Astrocyte of the hippocampus (primary cell): Measurements from ENCODE around the gene COL23A1.

Experiments used
- DNase-seq: peaks from one replicate; pipeline ENCODE4 v3.0.0; 2011; ENCODE audit warnings: low read depth, low spot score

Gene COL23A1

DNA sequence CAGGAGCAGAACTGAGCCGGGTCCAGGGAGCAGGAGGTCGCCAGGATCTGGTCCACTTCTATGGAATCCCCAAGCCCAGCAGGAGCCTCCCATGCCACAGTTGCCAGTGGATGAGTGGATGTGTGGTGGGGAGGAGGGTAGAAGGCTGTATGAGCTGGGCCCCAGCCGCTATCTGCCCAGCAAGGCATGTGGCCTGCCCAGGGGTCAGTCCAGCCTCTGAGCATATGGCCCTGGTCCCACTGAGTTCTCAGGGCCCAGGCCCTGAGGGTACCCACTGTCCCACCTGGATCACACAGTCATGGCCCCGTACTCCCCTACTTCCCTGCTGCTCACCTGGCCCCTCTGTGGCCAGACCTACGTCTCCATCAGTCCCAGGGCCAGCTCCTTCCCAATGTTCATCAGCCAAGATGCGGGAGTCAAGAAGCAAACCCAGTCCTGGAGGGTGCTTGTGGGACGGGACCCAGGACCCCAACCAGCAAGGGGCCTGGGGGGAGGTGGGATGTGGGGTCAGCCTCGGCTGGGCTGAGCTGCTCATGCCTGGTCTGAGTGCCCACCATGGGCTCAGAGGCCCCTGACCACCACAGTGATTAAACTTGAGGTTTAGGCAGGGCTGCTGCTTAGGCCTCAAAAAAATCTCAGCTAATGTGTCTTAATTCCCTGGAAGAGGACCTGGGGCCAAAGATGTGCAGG, 152.7 kb downstream of the COL23A1 start:
- DNase-seq: no peak

DNA sequence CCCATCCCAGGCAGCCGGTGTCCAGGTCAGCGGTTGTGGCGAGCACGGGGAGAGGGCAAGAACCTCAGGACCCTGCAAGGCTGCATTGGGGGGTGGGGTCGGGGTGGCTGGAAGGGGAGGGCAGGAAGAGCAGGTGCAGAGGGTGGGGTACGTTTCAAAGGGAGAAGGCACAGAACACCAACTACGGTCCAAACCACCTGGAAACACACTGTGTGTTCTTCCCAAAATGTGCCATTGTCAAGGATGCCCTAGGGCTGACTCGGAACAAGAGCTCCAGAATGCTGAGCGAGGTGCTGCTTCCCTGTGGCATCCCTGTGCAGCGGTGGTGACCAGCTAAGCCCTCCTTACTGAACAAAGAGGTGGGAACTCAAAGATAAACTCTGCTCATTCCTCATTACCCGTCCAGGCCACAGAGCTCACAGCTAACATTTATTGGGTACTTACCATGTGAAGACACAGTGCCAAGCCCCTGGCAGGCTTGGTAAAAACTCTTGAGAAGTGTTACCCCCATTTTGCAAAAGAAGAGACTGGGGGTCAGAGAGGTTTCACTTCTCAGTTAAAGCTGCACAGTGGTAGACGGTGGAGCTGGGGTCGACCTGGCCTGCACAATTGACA, 153.8 kb downstream of the COL23A1 start:
- no peak for DNase-seq

DNA sequence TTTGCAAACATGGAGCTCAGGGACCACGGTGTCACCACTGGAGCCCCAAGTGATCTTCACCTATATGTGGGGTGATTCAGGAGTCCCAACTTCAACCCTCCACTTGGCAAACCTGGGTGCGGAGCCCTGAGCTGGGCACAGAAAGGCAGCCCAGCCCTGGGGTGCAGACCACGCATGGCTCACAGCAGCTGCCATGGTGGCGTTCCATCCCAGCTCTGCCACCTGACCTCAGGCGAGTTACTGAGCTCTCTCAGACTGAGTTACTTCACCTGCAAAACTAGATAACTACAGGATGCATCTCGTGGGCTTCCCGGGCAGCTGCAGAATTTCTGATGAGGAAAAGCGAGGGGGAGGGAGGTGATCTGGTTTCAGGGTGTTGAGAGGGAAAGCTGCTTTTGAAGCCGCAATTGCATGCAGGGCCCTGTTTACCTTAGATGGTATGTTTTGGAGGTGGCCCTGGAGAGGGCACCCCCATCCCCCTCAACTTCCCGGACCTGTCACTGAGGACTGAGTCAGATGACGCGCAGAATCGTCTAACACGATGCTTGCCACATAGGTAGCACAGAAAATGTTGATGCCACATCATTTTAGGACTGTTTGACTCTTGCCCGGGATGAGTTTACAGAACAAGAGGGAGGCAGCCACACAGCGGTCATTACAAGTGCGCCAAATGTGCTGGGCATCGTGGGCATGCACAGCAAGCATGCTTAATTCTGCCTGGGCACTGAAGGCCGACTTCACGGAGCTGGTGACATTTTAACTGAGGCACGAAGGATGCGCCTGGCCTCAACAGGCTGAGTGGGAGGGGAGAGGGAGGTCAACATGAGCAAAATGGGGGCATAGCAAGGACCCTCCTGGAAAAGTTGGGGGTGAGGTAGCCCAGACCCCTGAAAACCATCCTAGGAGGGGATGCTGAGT, 154.6 kb downstream of the COL23A1 start:
- DNase-seq: no peak

DNA sequence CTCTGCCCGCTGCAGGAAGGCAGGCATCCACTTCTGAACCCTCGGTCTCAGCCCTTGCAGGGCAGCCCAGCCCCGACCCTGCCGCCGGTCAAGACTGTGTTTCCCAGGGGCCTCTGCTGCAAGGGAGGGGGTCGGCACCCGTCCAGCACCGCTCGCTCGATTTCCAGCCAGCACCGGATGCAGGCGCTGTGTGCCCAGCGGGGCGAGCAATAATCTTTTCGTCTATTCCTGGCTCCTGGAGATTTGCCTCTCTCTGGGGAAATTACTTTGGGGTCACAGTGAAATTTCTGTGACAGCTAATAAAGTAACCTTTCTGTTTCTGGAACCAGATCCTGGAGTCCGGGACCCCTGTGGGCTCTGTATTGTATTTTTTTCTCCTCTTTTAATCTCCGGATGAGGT, 155.3 kb downstream of the COL23A1 start:
- peak; percentile 56 for DNase-seq

DNA sequence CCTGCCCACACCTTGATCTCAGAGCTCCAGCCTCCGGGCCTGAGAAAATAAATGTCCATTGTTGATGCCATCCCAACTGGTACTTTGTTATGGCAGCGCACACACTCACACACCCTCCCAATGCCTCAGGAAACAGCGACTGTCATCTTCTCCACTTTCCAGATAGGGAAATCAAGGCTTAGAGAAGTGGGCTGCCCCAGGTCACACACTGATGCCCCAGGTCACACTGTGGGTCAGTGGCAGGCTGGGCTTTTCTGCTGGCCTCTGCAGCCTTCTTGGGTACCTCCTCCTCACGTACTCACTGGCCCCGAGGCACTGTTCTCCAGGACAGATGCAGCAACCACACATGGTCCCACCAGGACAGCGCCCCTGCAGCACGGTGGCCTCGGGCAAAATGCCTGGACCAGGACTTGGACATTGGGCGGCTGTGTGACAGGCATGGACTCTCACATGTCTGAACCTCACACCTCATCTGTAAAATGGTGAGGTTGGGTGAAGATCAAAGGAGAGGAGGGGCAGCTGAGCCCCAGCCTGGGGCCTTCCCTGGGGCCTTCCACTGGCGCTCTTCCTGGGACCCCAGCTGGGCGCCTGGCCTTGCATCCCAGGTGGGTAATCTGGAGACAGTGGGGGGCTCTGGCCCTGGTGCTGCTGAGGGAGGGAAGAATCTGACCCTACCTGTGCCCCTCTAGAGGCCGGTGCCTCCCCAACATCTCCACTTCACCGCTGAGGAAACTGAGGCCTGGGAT, 156.0 kb downstream of the COL23A1 start:
- DNase-seq: no peak

DNA sequence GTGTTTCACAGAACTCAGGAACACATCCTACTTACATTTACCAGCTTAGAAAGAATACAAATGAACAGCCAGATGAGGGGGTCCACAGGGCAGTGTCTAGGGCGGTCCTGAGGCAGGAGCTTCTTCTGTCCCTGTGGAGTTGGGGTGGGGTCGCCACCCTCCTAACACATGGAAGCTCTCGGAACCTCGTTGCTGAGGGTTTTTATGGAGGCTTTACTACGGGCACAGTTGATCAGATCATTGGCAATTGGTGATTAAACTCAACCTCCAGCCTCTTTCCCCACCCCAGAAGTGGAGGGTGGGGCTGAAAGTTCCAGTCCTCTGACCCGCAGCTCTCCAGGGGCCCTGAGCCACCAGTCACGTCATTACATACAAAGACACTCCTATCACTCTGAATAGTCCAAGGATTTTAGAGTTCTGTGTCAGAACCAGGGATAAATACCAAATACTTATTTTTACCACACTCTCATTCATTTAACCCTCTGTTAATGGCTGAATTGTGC, 156.9 kb downstream of the COL23A1 start:
- no peak for DNase-seq

DNA sequence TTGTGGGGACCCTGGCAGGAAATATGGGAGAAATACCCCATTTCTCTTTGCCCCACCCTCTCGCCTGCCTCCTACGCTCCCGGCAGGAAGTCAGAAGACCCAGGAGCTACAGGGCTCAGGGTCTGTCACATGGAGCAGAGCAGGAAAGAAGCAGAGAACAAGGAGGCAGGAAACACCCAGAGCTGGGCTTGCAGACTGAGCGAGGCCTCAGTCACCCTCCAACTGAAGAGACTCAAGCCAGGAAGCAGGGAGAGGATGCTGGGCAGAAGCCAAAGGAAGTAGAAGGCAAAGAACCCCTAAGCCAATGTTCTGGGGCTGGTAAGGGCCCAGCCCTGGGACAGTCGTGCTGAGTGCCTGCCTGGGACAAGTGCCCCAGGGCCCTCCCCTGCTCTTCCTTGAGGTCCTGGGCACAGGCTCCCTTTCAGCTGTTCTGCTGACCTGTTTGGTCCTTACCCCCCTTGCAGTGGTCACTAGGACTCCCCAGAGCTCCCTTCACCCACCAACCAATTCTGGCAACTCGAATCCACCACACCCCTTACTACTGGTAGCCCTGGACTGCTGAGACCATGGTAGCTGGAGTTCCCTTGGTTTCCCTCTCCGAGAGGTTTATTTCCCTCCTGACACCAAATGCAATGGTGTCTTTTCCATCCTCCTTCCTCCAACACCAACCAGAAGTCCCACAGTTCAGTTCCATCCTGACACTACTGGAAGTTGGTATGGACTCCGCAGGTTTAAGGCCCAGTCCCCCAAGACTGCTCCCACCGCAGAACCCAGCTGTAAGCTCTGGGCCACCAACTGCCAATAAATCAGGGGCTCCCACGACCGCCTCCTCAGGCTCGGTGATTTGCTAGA, 157.5 kb downstream of the COL23A1 start:
- DNase-seq: no peak

DNA sequence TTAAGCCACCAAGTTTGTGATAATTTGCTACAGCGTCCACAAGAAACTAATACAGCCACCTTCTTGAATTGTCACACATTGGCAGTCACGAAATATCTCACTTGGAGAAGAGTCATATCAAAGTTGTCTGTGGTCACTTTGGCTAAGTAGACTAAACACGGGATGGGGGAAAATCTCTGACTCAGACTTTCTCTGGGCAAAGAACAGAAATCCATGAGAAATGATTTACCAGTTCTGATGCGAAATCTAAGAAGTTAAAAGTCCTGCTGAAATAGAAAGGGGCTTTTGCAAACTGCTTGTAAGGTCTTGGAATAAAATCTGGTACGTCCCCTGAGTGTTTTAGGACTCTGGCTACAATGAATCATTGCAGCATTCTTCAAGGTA, 158.4 kb downstream of the COL23A1 start:
- DNase-seq: no peak

DNA sequence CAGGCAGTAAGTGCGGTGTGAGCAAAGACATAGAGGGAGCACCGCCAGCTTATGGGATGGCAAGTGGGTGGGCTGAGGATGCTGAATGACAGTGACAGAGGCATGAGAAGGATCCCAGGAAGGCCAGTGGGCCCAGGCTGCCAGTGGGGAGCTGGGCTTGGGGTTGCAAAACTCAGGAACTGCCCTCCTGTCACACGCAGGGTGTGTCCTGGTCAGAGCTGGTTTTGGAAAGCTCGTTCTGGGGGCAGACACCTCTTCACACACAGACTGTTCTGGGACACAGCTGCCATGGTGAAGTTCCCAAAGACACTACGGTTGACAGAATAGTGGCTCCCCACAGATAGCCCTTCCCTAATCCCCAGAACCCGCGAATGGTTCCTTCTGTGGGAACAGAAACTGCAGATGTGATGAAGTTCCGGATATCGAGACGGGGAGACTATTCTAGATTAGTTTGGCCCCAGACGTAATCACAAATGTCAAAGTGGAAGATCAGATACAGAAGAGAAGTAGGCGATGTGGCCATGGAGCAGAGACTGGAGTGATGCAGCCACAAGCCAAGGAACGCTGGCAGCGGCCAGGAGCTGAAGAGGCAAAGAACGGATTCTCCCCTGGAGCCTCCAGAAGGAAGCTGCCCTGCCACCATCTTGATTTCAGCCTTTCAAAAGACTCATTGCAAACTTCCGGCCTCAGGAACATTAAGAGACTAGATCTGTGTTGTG, 159.0 kb downstream of the COL23A1 start:
- no peak for DNase-seq

DNA sequence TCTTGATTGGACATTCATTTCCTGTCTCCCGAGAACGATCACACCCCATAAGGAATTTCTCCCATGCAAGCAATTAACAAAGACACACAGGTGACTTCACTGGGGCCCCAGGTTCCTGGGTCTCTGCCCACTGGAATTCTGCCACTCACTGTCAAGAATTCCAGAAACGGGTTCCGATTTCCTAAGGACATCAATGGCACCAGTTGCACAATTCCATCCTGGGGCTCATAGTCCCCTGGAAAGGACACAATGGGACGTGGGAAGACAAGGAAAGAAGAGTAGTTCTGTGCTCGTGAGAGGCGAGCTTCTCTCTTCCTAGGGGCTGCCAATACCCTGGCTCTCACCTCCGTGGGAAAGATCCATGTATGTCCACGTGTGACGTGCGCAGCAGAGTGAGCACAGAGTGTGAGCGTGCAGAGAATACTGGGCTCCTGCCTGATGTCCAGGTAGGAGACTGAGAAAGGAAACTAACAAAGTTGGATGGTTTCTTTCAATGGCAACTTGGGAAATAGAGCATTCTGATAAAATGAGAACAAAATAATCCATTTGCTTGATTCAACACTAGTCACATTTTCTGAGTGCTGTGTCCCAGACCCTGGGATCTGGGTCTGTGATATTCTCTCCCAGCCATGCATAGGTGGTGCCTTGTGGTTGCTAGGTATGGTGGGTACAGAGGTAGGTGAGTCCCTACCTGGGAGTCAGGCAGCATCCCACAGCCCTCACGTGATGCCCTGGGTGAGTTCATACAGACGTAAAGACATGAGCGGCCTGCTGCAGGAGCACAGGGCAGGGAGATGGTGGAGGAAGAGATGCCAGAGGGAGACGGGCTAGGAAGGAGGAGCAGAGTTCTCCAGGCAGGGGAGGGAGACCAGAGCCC, 159.8 kb downstream of the COL23A1 start:
- DNase-seq: no peak

DNA sequence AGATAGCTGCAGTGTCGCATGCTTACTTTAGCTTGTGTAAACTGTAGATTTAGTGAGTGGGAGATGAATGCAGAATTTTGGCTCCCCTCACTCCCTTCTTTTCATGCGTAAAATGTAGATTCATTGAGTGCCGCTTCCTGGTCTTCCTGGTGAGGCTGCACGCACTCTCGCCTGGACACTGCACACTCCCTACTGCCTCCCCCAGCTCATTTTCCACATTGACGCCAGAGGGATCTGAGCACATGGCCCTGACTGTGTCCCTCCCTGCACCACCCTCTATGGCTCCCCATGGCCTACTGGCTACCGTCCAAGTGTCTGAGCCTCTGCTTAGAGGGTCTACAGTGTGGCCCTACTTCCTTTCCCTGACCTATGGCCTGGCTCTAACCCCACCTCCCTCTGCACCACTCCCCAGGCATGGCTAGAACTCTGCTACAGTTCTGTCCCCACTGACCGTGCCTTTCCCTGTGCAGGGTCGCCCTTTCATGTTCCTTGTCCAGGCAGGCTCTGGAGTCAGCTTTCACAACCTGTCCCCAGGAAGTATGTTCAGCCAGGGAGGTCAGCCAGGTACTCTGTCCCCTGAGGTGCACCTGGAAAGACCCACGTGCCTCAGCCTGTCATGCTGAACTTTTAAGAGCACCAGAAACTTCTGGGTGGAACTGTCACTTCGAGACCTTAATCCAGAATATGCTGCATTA, 160.6 kb downstream of the COL23A1 start:
- DNase-seq: no peak

DNA sequence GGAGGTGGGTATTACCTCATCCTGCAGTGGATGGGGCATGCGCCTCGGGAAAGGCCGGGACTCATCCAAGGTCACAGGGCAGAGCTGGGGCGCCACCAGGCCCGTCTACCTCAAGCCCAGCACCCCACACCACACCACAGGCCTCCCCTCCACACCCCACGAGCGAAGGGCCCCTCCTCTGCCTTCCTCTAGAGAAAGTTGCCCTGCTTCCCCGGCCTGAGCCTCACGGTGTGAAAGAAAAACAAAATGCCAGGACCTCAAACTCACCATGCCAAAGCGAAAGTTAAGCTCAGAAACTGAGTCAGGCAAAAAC, 161.1 kb downstream of the COL23A1 start:
- DNase-seq: no peak

DNA sequence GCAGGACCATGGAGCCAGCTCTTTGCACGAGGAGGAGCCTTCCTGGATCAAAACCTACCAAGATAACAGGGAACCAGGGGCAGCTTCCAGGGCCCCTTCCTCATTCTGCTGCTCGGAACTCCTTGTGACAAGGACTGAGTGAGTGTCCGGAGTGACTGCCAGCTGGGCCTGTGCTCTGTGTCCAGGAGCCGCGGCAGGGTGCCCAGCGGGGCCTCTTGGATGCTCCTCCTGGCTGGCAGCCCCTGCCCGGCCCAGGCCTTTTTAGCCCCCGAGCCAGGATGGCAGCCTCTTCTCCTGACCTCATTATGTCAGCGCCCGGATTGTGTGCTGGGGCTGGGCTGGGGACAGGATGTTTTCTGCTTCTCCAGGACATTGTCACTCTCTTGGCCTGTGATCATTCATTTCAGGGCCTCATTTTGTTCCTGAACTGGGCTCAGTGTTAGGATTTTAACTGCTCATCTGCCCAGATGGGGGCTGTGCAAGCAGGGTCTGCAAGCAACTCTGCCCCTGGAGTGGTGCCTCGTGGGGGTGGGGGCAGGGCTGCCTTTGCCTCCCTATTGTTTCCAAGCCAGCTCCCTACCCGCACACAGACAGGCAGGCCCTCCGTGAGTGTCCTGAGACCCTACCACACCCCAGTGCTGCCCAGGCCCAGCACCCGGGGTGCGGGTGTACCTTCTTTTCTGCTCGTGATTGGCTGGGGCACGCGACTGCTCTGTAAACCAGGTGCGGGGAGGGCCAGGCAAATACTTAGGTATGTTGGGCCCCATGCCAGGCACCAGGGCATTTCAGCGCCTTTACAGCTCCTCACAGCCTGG, 161.6 kb downstream of the COL23A1 start:
- no peak for DNase-seq

DNA sequence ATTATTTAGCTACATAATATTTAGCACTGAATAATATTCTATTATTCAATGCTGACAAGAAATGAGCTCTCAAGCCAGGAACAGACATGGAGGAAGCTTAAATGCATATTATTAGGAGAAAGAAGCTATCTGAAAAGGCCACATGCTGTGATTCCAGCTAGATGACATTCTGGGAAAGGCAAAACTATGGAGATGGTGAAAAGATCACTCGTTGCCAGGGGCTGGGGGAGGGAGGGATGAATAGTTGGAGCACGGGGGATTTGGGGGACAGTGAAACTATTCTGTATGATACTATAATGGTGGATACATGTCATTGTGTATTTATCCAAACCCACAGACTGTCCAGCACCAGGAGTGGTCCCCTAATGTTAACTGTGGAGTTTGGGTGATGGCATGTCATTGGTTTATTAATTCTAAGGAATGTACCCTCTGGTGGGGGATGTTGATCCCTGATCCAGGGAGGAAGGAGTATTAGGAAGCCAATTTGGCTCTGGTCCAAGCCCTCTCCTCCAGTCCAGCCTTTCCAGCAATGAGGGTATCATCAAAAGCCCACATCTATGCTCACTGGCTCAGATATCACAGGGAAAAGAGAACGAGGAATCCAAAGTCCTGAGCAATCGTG, 162.5 kb downstream of the COL23A1 start:
- DNase-seq: no peak

DNA sequence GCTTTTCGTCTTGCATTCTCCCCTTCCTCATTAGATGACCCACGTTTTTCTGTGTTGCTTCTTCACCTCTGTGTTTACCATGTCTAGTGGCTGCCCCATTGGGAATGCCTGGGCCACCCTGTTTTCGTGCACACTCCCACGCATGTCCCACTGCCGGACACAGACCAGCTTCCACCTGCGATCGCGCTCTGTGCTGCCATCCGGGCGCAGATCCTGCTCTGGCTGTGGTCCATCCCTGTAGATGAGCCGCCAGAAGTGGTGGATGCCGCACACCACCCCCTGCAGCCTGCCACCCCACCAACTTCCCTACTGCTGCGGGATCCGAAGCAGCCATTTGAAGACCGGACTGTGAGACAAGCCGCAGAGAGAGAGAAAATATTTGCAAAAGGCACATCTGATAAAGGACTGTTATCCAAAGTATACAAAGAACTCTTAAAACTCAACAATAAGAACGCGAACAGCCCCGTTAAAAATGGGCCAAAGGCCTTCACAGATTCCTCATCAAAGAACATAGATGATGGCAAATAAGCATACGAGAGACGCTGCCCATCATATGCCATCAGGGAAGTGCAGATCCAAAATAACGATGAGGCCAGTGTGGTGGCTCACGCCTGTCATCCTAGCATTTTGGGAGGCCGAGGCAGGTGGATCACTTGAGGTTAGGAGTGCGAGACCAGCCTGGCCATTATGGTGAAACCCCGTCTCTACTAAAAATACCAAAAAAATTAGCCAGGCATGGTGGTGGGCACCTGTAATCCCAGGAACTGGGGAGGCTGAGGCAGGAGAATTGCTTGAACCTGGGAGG, 163.7 kb downstream of the COL23A1 start:
- no peak for DNase-seq

DNA sequence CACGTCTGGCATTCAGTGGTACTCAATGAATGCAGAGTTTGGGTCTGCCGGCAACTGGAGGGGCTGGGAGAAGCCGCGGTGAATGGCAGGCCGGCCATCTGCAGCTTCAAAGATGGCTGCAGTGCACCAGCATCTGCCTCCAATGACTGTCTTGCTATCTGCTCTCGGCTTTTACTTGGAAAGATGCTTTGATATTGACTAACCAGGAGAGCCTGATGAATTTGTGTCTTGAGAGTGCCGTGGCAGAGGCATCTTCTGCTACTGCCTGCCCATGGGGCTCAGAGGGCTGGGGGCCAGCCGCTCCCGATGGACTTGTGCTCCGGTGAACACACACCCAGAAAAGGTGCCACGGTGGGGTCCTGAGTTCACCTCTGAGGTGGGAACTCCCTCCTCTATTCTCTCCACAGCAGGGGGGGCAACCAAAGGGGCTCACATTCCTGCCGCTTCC, 164.5 kb downstream of the COL23A1 start:
- no peak for DNase-seq

DNA sequence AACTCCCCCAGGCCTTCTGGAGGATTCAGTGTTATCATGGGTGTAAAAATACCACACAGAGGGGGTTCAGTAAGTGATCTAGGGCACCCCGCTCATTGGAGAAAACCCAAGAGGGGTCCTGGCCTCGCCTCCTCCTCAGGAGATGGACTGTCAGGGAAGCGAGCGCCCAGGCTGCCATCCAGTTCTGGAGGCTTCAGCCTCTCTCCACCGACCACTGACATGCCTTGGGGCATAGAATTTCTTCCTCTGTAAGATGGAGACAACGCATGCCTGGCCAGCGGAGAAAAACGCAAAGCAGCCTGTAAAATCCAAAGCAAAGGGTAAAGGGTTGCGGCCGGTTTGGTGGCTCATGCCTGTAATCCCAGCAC, 165.4 kb downstream of the COL23A1 start:
- DNase-seq: no peak
